Measurements from ENCODE around the gene XRCC3. TPM values are rescaled to one million over a fixed set of nuclear protein-coding genes. Genes with fewer than 3 reads are reported as not detected.
A peak's percentile ranks its signal among the peaks of the same experiment; 100 is the strongest.

XRCC3 gene
- total RNA-seq, 1 experiment from 2014 or later: 46.7 TPM

DNA sequence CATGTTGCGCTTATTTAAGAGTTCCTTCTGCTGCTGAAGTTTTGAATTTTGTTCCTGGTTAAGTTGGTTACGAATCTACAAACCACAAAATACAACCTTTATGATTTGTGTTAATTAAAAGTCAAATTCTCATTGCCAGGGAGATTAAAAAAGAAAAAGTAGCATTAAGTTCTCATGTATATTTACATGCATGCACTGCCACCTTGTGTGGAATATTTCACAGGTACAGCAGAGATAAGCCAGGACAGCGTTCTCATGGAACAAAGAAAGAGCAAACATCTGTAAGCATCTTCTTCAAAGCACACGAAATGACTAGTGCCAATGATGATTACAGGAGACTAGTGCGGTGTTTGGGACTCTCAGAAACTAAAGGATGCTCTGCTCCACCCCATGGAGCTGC is 34.6 kb upstream of the XRCC3 start (continued):
- TF ChIP-seq, protein P1, sequence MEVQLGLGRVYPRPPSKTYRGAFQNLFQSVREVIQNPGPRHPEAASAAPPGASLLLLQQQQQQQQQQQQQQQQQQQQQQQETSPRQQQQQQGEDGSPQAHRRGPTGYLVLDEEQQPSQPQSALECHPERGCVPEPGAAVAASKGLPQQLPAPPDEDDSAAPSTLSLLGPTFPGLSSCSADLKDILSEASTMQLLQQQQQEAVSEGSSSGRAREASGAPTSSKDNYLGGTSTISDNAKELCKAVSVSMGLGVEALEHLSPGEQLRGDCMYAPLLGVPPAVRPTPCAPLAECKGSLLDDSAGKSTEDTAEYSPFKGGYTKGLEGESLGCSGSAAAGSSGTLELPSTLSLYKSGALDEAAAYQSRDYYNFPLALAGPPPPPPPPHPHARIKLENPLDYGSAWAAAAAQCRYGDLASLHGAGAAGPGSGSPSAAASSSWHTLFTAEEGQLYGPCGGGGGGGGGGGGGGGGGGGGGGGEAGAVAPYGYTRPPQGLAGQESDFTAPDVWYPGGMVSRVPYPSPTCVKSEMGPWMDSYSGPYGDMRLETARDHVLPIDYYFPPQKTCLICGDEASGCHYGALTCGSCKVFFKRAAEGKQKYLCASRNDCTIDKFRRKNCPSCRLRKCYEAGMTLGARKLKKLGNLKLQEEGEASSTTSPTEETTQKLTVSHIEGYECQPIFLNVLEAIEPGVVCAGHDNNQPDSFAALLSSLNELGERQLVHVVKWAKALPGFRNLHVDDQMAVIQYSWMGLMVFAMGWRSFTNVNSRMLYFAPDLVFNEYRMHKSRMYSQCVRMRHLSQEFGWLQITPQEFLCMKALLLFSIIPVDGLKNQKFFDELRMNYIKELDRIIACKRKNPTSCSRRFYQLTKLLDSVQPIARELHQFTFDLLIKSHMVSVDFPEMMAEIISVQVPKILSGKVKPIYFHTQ (CRISPR knock-in tag; IDR thresholded peaks at IDR 0.05): no peak
- TF ChIP-seq, protein P2, sequence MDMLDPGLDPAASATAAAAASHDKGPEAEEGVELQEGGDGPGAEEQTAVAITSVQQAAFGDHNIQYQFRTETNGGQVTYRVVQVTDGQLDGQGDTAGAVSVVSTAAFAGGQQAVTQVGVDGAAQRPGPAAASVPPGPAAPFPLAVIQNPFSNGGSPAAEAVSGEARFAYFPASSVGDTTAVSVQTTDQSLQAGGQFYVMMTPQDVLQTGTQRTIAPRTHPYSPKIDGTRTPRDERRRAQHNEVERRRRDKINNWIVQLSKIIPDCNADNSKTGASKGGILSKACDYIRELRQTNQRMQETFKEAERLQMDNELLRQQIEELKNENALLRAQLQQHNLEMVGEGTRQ (CRISPR knock-in tag; IDR thresholded peaks at IDR 0.05): no peak
- no peak for TF ChIP-seq FOXP1 (CRISPR knock-in tag; IDR thresholded peaks at IDR 0.05; ENCODE audit: borderline replicate concordance)

DNA sequence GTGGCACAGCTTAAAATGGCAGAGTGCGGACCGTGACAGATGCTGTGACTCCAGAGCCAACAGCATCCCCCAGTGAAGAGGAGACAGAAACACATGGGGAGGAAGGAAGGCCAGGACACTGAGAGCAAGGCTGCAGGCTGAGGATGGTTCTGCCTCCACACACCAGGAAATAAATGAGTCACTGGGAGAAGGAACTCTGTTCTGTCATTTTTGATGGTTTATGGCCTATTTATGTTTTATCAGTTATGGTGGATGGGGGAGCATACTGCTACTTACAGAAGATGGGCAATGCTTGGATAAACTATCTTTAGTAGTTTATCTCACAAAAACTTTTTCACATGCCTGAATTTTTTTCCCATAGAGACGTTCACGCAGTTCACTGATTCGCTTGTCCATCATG is 34.2 kb upstream of the XRCC3 start:
- DNase-seq (ENCODE audit: low spot score): no peak
- CTCF ChIA-PET: no interaction called here
- POLR2A ChIA-PET: no interaction called here
- Mint-ChIP-seq H3K27me3 (ENCODE audit: low read depth) (no peaks in the 10 kb centered on the region), H3K9me3 (no peaks in the 10 kb centered on the region), H3K27ac (no peak overlapping the region), H3K36me3 (no peaks in the 10 kb centered on the region), H3K4me1 (peaks cover 6% of the 10 kb centered on the region; the same call in 1 of the 2 replicates), H3K4me3 (no peak overlapping the region)
- no peak for ATAC-seq
- TF ChIP-seq TP53 (CRISPR knock-in tag; IDR thresholded peaks at IDR 0.05) (no peak), ZNF263 (CRISPR knock-in tag; IDR thresholded peaks at IDR 0.05; ENCODE audit: low read depth) (no peak), PRRX2 (CRISPR knock-in tag; IDR thresholded peaks at IDR 0.05) (no peak), NFATC4 (CRISPR knock-in tag; IDR thresholded peaks at IDR 0.05) (no peak), ESRRA (CRISPR knock-in tag; IDR thresholded peaks at IDR 0.05; ENCODE audit: borderline replicate concordance) (no peak), CREM (CRISPR knock-in tag; IDR thresholded peaks at IDR 0.05) (no peak), ETV6 (CRISPR knock-in tag; IDR thresholded peaks at IDR 0.05) (no peak), RELA (CRISPR knock-in tag; IDR thresholded peaks at IDR 0.05; ENCODE audit: borderline replicate concordance) (no peak), NR1H2 (CRISPR knock-in tag; IDR thresholded peaks at IDR 0.05) (no peak)
- TF ChIP-seq, protein P3, sequence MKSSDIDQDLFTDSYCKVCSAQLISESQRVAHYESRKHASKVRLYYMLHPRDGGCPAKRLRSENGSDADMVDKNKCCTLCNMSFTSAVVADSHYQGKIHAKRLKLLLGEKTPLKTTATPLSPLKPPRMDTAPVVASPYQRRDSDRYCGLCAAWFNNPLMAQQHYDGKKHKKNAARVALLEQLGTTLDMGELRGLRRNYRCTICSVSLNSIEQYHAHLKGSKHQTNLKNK (CRISPR knock-in tag; IDR thresholded peaks at IDR 0.05): no peak
- TF ChIP-seq, protein P4, sequence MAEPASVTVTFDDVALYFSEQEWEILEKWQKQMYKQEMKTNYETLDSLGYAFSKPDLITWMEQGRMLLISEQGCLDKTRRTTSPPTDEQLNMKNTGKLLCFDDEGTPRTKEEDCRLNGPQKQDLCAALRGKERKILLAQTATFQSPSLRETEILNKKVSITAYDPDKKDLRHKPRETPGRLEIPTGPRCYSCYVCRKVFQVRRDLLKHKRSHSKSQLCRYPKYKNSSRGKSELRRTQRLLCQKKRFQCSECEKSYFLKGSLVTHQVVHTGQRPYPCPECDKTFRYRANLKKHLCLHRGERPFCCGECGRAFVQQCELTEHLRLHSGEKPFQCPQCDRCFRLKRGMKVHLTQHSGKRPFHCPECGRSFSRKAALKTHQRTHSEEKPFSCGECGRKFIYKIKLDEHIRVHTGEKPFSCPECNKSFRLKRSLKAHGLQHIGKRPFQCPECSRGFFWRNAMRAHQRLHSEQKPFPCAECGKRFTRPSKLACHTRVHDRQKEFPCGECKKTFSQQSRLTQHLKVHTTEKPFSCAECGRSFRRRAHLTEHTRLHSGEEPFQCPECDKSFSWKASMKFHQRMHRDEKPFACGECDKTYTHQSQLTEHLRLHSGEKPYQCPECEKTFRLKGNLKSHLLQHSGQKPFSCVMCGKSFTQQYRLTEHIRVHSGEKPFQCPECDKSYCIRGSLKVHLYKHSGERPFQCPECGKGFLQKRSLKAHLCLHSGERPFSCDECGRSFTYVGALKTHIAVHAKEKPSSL (CRISPR knock-in tag; conservative IDR thresholded peaks at IDR 0.05): no peak
- TF ChIP-seq, protein P5, sequence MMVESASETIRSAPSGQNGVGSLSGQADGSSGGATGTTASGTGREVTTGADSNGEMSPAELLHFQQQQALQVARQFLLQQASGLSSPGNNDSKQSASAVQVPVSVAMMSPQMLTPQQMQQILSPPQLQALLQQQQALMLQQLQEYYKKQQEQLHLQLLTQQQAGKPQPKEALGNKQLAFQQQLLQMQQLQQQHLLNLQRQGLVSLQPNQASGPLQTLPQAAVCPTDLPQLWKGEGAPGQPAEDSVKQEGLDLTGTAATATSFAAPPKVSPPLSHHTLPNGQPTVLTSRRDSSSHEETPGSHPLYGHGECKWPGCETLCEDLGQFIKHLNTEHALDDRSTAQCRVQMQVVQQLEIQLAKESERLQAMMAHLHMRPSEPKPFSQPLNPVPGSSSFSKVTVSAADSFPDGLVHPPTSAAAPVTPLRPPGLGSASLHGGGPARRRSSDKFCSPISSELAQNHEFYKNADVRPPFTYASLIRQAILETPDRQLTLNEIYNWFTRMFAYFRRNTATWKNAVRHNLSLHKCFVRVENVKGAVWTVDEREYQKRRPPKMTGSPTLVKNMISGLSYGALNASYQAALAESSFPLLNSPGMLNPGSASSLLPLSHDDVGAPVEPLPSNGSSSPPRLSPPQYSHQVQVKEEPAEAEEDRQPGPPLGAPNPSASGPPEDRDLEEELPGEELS (CRISPR knock-in tag; IDR thresholded peaks at IDR 0.05): no peak

DNA sequence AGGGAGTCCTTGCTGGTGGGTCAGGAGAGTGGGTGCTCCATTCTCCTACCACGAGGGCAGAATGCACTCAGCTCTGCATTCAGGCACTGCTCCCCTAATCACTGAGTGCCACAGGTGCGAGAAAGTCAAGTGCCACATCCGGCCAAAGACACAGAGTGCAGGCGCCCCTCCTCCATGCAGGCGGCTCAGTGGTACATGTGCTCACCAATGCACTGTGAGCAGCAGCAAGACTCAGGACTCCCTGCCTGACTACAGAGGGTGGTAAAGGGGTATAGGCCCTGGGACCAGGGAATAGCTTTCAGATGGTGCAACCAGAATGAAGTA is 33.2 kb upstream of the XRCC3 start:
- ChIA-PET POLR2A (interaction anchor here (0.6 kb wide), 1 partner anchor 22 kb away, joined by 5 read pairs; no protein-coding TSS in a partner anchor), CTCF (no interaction called here)
- Mint-ChIP-seq H3K4me3 (no peak overlapping the region), H3K9me3 (no peaks in the 10 kb centered on the region), H3K4me1 (0 out of 2 replicates have a peak, but pooled peaks cover 2% of the 10 kb centered on the region), H3K27me3 (ENCODE audit: low read depth) (no peaks in the 10 kb centered on the region), H3K36me3 (no peaks in the 10 kb centered on the region), H3K27ac (no peak overlapping the region)
- no peak for DNase-seq (ENCODE audit: low spot score)
- peak; percentile 30; the same call in 1 of the 2 replicates for ATAC-seq
- TF ChIP-seq ZNF121 (CRISPR knock-in tag; IDR thresholded peaks at IDR 0.05): no peak
- TF ChIP-seq GTF2I (CRISPR knock-in tag; conservative IDR thresholded peaks at IDR 0.05): no peak
- TF ChIP-seq GABPB1 (CRISPR knock-in tag; IDR thresholded peaks at IDR 0.05): no peak
- TF ChIP-seq, protein P6, sequence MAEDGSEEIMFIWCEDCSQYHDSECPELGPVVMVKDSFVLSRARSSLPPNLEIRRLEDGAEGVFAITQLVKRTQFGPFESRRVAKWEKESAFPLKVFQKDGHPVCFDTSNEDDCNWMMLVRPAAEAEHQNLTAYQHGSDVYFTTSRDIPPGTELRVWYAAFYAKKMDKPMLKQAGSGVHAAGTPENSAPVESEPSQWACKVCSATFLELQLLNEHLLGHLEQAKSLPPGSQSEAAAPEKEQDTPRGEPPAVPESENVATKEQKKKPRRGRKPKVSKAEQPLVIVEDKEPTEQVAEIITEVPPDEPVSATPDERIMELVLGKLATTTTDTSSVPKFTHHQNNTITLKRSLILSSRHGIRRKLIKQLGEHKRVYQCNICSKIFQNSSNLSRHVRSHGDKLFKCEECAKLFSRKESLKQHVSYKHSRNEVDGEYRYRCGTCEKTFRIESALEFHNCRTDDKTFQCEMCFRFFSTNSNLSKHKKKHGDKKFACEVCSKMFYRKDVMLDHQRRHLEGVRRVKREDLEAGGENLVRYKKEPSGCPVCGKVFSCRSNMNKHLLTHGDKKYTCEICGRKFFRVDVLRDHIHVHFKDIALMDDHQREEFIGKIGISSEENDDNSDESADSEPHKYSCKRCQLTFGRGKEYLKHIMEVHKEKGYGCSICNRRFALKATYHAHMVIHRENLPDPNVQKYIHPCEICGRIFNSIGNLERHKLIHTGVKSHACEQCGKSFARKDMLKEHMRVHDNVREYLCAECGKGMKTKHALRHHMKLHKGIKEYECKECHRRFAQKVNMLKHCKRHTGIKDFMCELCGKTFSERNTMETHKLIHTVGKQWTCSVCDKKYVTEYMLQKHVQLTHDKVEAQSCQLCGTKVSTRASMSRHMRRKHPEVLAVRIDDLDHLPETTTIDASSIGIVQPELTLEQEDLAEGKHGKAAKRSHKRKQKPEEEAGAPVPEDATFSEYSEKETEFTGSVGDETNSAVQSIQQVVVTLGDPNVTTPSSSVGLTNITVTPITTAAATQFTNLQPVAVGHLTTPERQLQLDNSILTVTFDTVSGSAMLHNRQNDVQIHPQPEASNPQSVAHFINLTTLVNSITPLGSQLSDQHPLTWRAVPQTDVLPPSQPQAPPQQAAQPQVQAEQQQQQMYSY (CRISPR knock-in tag; IDR thresholded peaks at IDR 0.05): no peak
- no peak for TF ChIP-seq ZNF671 (CRISPR knock-in tag; IDR thresholded peaks at IDR 0.05)
- TF ChIP-seq GRHL2 (CRISPR knock-in tag; IDR thresholded peaks at IDR 0.05; ENCODE audit: insufficient replicate concordance, severe bottlenecking): no peak
- TF ChIP-seq OVOL2 (CRISPR knock-in tag; IDR thresholded peaks at IDR 0.05; ENCODE audit: borderline replicate concordance): no peak
- TF ChIP-seq NR3C1 (CRISPR knock-in tag; conservative IDR thresholded peaks at IDR 0.05; ENCODE audit: low read depth): no peak
- no peak for TF ChIP-seq JAZF1 (CRISPR knock-in tag; IDR thresholded peaks at IDR 0.05)

Measured in WTC11 (cell line).